GM10847 (cell line): ENCODE results near the gene RPS8.
A peak's percentile ranks its signal among the peaks of the same experiment; 100 is the strongest.

Experiments
- POLR2A ChIP-seq: IDR thresholded peaks from 2 replicates; pipeline ENCODE4 v1.6.1; 2011; ENCODE audit not compliant: insufficient read length; ENCODE audit errors: extremely low read depth

Gene RPS8

GRCh38 chr1:44790968-44791801, 15.8 kb downstream of the RPS8 start:
- TF ChIP-seq POLR2A, result no peak

GRCh38 chr1:44792736-44793502, 17.6 kb downstream of the RPS8 start:
- no peak for TF ChIP-seq POLR2A

GRCh38 chr1:44798481-44799365, 23.4 kb downstream of the RPS8 start:
- TF ChIP-seq POLR2A, result no peak

- peak; percentile 93 for TF ChIP-seq POLR2A
Measured at GRCh38 chr1:44799770-44800584, 24.6 kb downstream of the RPS8 start, which contains the start of gene PLK3. Gene PLK3, plus strand, starts transcription at chr1:44800377. Its CDS starts 87 bp downstream, at chr1:44800464.

GRCh38 chr1:44801491-44802305, 26.4 kb downstream of the RPS8 start:
- no peak for TF ChIP-seq POLR2A

- no peak for TF ChIP-seq POLR2A
Measured at GRCh38 chr1:44802306-44803061, 27.1 kb downstream of the RPS8 start.

GRCh38 chr1:44803062-44803311, 27.6 kb downstream of the RPS8 start:
- no peak for TF ChIP-seq POLR2A

- no peak for TF ChIP-seq POLR2A
Measured at GRCh38 chr1:44803312-44804095, 28.2 kb downstream of the RPS8 start.

- TF ChIP-seq POLR2A, result no peak
Measured at GRCh38 chr1:44805311-44806024, 30.1 kb downstream of the RPS8 start.

- no peak for TF ChIP-seq POLR2A
Measured at GRCh38 chr1:44806025-44806703, 30.8 kb downstream of the RPS8 start.

GRCh38 chr1:44806704-44807363, 31.5 kb downstream of the RPS8 start, which contains the start of gene DYNLT4:
Gene DYNLT4, minus strand, starts transcription at chr1:44807351. Its CDS starts 683 bp downstream, at chr1:44806668.
- no peak for TF ChIP-seq POLR2A
